ENCODE results near the gene GABBR2.

DNA sequence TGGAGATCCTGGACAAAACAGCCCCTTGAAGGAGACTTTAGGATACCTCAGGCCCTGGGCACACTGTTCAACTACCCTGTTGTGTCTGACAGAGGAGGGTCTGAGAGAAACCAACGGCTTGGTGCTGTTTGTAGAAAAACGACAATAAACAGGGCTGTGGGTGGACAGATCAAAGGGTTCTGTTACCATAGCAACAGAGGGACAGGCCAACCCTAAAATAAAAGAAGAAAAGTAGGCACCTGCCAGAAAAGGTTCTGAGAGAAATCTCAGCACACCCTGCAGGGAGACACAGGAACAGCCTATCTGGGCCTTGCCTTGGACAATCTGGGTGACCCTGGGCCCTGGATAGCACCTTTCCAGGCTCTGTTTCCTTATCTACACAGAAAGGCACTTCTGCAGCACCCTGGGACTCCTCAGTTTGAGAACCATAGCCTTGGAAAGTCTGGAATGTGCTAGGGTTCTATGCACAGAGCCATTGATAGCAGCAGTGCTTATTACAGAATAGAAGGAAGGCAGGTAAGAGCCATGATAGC is 348.5 kb downstream of the GABBR2 start:
- TF ChIP-seq, protein P1, sequence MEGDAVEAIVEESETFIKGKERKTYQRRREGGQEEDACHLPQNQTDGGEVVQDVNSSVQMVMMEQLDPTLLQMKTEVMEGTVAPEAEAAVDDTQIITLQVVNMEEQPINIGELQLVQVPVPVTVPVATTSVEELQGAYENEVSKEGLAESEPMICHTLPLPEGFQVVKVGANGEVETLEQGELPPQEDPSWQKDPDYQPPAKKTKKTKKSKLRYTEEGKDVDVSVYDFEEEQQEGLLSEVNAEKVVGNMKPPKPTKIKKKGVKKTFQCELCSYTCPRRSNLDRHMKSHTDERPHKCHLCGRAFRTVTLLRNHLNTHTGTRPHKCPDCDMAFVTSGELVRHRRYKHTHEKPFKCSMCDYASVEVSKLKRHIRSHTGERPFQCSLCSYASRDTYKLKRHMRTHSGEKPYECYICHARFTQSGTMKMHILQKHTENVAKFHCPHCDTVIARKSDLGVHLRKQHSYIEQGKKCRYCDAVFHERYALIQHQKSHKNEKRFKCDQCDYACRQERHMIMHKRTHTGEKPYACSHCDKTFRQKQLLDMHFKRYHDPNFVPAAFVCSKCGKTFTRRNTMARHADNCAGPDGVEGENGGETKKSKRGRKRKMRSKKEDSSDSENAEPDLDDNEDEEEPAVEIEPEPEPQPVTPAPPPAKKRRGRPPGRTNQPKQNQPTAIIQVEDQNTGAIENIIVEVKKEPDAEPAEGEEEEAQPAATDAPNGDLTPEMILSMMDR (IDR thresholded peaks at IDR 0.05) = no peak
- TF ChIP-seq POLR2A (IDR thresholded peaks at IDR 0.05) = no peak

All from right lobe of liver (tissue), 4 donors.